Endodermal cell (in vitro differentiated cells): ENCODE results near the gene MARK3. TPM values are rescaled to one million over a fixed set of nuclear protein-coding genes. Genes with fewer than 3 reads are reported as not detected.
A peak's percentile ranks its signal among the peaks of the same experiment; 100 is the strongest.

ENCODE experiments used
- DNase-seq: peaks from one replicate; pipeline ENCODE4 v3.0.0-alpha.2; 2017
- H3K27ac ChIP-seq: 2 replicates; pipeline ENCODE4 v1.5.1; 2013; ENCODE audit warnings: mild to moderate bottlenecking, low read depth, low read length, moderate library complexity
- H3K27me3 ChIP-seq: 2 replicates; pipeline ENCODE4 v1.6.1; 2013; ENCODE audit warnings: mild to moderate bottlenecking, low read length, moderate library complexity; ENCODE audit not compliant: insufficient read depth, control insufficient read depth, poor library complexity, severe bottlenecking
- H3K36me3 ChIP-seq: 2 replicates; pipeline ENCODE4 v1.7.0; 2013; ENCODE audit warnings: mild to moderate bottlenecking, low read length, moderate library complexity; ENCODE audit not compliant: control insufficient read depth, insufficient read depth
- H3K4me1 ChIP-seq: one replicate; pipeline ENCODE4 v1.7.0; 2013; ENCODE audit warnings: low read length; ENCODE audit not compliant: control insufficient read depth, insufficient read depth
- H3K4me3 ChIP-seq: 2 replicates; pipeline ENCODE4 v1.5.1; 2013; ENCODE audit warnings: mild to moderate bottlenecking, low read length, moderate library complexity
- H3K9ac ChIP-seq: 2 replicates; pipeline ENCODE4 v1.6.1; 2013; ENCODE audit warnings: mild to moderate bottlenecking, low read length, moderate library complexity; ENCODE audit not compliant: poor library complexity, severe bottlenecking; ENCODE audit errors: extremely low read depth
- H3K9me3 ChIP-seq: 2 replicates; pipeline ENCODE4 v1.6.1; 2013; ENCODE audit warnings: mild to moderate bottlenecking, low read length, moderate library complexity; ENCODE audit not compliant: control insufficient read depth
- H3K27ac Mint-ChIP-seq: 2 replicates; pipeline ENCODE4 v1.8.0; 2020; ENCODE audit warnings: mixed read lengths
- H3K27me3 Mint-ChIP-seq: 2 replicates; pipeline ENCODE4 v1.8.0; 2021; ENCODE audit warnings: mild to moderate bottlenecking, mixed read lengths; ENCODE audit not compliant: insufficient read depth
- H3K36me3 Mint-ChIP-seq: 2 replicates; pipeline ENCODE4 v1.8.0; 2020; ENCODE audit warnings: low read depth, mixed read lengths
- H3K4me1 Mint-ChIP-seq: 2 replicates; pipeline ENCODE4 v1.8.0; 2020; ENCODE audit warnings: mixed read lengths
- H3K4me3 Mint-ChIP-seq: 2 replicates; pipeline ENCODE4 v1.8.0; 2020; ENCODE audit warnings: mild to moderate bottlenecking, moderate library complexity, mixed read lengths
- H3K9me3 Mint-ChIP-seq: 2 replicates; pipeline ENCODE4 v1.8.0; 2020; ENCODE audit warnings: mild to moderate bottlenecking, mixed read lengths
- WGBS, 2 experiments: methylation state at CpG; one replicate each; pipeline versions ENCODE4 v1.1.5 to v1.1.7; 2013; ENCODE audit warnings: missing lambda C conversion rate in 2 of 2, mixed read lengths in 1 of 2; ENCODE audit not compliant: insufficient coverage in 1 of 2, insufficient read length in 1 of 2; 5-methylcytosine and 5-hydroxymethylcytosine counted together
- total RNA-seq, 2 donors: library from RNA; stranded (reverse); fragmentation: NEBNext Ultra II Directional in 1 of 2; extraction: Animal tissue kit (Norgen Biotek cat#: 25700) in 1 of 2; gene quantifications; 2 replicates in 1 of 2; 3 replicates in 1 of 2; pipeline ENCODE4 v1.2.1, GENCODE V29; 2021
- TF ChIP-seq, protein P1 (sequence below): fragments of 200-600 bp; sonication (generic); conservative IDR thresholded peaks from 2 replicates; pipeline ENCODE4 v1.5.0; 2021; ENCODE audit warnings: antibody characterized with exemption, mild to moderate bottlenecking

The MARK3 gene
- total RNA-seq, 2 donors from 2014 or later: 95.8 to 106 TPM

DNA sequence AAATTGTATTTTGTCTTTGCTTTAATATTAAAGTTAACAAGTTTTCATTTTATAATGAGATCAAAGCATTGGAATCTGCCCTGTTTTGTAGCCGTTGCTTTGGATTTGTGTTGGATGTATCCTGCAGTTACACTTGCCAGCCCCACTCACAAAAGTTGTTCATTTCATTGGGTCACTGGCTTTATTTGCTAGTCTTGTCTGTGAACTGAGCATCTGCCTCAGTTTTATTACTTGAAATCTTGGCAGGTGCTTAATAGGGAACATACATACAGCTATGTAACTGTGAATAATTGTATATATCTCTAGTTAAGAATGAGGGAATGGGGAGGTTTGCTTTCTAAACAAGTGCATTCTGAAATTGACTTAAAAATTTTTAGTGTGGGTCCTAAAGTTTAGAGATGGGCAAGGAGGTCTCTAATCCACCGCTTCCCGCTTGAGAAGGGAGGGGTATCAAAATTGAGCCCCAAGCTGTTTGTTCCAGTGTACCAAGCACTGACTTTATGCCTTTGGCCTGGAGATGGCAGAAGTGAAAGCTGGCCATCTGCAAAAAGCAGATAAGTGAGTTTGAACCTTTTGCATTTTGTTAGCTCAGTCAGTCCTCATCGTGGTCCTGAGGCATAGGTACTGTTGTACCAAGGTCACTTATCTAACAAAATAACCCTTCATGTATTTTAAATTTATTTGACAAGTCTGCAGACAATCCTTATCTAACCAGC, 41.9 kb upstream of the MARK3 start:
- Histone ChIP-seq H3K4me1 (no peaks in the 10 kb centered on the region), H3K4me3 (no peak overlapping the region), H3K36me3 (peaks cover 68% of the 10 kb centered on the region), H3K27me3 (no peaks in the 10 kb centered on the region), H3K9ac (no peak overlapping the region), H3K27ac (no peak overlapping the region), H3K9me3 (no peaks in the 10 kb centered on the region)
- no peaks in the 10 kb centered on the region for H3K9me3 Mint-ChIP-seq
- peaks cover 67% of the 10 kb centered on the region for H3K36me3 Mint-ChIP-seq
- DNase-seq: no peak
- no peak overlapping the region for H3K27ac Mint-ChIP-seq
- H3K4me3 Mint-ChIP-seq: no peak overlapping the region
- H3K4me1 Mint-ChIP-seq: peaks cover 8% of the 10 kb centered on the region
- 95% methylated on average over 3 to 4 of the region's 4 CpGs for WGBS, 2 experiments
- no peaks in the 10 kb centered on the region for H3K27me3 Mint-ChIP-seq
- TF ChIP-seq, protein P1, sequence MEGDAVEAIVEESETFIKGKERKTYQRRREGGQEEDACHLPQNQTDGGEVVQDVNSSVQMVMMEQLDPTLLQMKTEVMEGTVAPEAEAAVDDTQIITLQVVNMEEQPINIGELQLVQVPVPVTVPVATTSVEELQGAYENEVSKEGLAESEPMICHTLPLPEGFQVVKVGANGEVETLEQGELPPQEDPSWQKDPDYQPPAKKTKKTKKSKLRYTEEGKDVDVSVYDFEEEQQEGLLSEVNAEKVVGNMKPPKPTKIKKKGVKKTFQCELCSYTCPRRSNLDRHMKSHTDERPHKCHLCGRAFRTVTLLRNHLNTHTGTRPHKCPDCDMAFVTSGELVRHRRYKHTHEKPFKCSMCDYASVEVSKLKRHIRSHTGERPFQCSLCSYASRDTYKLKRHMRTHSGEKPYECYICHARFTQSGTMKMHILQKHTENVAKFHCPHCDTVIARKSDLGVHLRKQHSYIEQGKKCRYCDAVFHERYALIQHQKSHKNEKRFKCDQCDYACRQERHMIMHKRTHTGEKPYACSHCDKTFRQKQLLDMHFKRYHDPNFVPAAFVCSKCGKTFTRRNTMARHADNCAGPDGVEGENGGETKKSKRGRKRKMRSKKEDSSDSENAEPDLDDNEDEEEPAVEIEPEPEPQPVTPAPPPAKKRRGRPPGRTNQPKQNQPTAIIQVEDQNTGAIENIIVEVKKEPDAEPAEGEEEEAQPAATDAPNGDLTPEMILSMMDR: no peak

DNA sequence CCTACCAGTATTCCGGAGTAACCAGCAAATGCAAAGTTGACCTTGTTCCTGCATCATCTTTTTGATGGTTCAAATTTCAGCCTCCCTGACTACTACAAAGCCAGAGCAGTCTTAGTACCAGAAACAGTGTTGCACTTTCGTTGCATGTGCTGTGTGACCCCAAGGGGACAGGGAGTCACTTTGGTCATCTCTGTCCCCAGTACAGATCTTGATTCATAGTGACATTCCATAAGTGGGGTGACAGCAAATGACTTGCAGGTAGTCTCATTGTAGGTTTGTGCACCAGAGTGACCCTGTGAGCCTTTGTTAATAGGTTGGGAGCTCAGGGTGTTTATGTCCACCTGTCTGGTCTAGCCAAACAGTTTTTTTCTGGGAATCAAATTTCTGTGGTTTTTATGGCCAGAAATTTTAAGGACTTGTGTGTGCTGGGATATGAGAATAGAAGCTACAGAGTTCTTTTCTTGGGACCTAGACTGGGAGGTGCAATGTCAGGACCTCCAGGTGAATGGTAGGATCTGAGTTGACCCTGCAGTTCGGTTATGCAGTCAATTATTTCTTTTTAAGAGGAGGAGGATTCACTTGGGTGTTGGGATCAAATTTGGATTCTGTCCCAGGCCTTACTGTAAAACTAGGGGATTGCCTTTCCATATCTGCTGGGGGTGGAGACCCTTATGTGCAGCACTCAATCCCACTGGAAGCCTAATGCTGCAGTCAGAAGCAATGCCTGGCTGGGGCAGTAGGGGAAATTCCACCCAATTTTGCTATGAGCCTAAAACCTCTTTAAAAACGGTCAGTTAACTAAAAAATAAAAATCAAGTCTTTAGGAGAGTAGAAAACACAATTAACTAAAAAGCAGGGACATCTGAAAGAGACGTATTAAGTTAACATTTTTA, 41.1 kb upstream of the MARK3 start:
- WGBS, 2 experiments: 96 to 100% methylated on average over 2 to 5 of the region's 5 CpGs
- Histone ChIP-seq H3K9me3 (no peaks in the 10 kb centered on the region), H3K27me3 (no peaks in the 10 kb centered on the region), H3K9ac (no peak overlapping the region), H3K36me3 (peaks cover 60% of the 10 kb centered on the region), H3K4me3 (no peak overlapping the region), H3K4me1 (no peaks in the 10 kb centered on the region), H3K27ac (no peak overlapping the region)
- H3K9me3 Mint-ChIP-seq: no peaks in the 10 kb centered on the region
- H3K27ac Mint-ChIP-seq: peak overlapping the region; percentile 28
- no peaks in the 10 kb centered on the region for H3K27me3 Mint-ChIP-seq
- peaks cover 58% of the 10 kb centered on the region for H3K36me3 Mint-ChIP-seq
- H3K4me3 Mint-ChIP-seq: no peak overlapping the region
- H3K4me1 Mint-ChIP-seq: peaks cover 8% of the 10 kb centered on the region
- DNase-seq: no peak
- TF ChIP-seq, protein P1: peak; percentile 42

DNA sequence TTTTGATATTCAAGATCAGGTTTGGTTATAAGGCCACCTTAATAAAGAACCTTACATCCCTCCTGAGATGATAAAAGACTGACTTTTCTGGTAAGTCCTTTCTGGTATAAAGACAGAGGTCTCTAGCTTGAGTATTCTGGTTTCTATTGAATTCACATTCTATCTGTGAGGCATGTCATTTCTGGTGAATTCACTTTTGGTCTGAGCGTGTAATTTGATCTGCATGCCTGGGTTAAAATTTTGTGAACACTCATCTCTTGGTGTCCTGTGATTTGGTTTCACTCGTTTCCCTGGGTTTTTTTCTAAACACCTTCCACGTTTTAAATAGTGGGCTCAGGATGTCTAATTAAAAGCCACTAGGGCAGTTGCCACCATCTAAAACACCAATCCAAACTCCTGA, 38.9 kb upstream of the MARK3 start:
- H3K4me1 ChIP-seq: no peaks in the 10 kb centered on the region
- TF ChIP-seq, protein P1: no peak
- H3K4me1 Mint-ChIP-seq: peaks cover 8% of the 10 kb centered on the region
- H3K27ac Mint-ChIP-seq: no peak overlapping the region
- H3K27me3 ChIP-seq: no peaks in the 10 kb centered on the region
- H3K9me3 ChIP-seq: no peaks in the 10 kb centered on the region
- no peak overlapping the region for H3K9ac ChIP-seq
- DNase-seq: no peak
- 80 to 94% methylated on average over 3 of the region's 3 CpGs for WGBS, 2 experiments
- no peaks in the 10 kb centered on the region for H3K27me3 Mint-ChIP-seq
- H3K4me3 Mint-ChIP-seq: no peak overlapping the region
- no peaks in the 10 kb centered on the region for H3K9me3 Mint-ChIP-seq
- H3K36me3 Mint-ChIP-seq: peaks cover 38% of the 10 kb centered on the region
- H3K27ac ChIP-seq: no peak overlapping the region
- H3K4me3 ChIP-seq: no peak overlapping the region
- H3K36me3 ChIP-seq: peaks cover 39% of the 10 kb centered on the region
